ENCODE measurements around the gene ABCA9.

The ABCA9 gene

GRCh38 chr17:69042308-69042707, 18.4 kb downstream of the ABCA9 start:
- DNase-seq (ENCODE audit: extremely low spot score), result no peak
- CTCF ChIA-PET, result interaction anchor here (1.0 kb wide), 1 partner anchor 19 kb away, joined by 3 read pairs; no protein-coding TSS in a partner anchor
- no peak for TF ChIP-seq CTCF (IDR thresholded peaks at IDR 0.05; ENCODE audit: control extremely low read depth, extremely low read depth, low read depth, missing control alignments)
- POLR2A ChIA-PET, result no interaction called here

GRCh38 chr17:69031839-69032238, 28.9 kb downstream of the ABCA9 start:
- POLR2A ChIA-PET, result no interaction called here
- CTCF ChIA-PET, result interaction anchor here (1.3 kb wide), 1 partner anchor 12 kb away, joined by 3 read pairs; no protein-coding TSS in a partner anchor
- TF ChIP-seq CTCF (IDR thresholded peaks at IDR 0.05; ENCODE audit: control extremely low read depth, extremely low read depth, low read depth, missing control alignments), result no peak
- DNase-seq (ENCODE audit: extremely low spot score), result no peak

- CTCF ChIA-PET, result interaction anchor here (1.3 kb wide), 1 partner anchor 11 kb away, joined by 3 read pairs; no protein-coding TSS in a partner anchor
- DNase-seq (ENCODE audit: extremely low spot score), result no peak
- no peak for TF ChIP-seq CTCF (IDR thresholded peaks at IDR 0.05; ENCODE audit: control extremely low read depth, extremely low read depth, low read depth, missing control alignments)
- POLR2A ChIA-PET, result no interaction called here
Observed at GRCh38 chr17:69030169-69030568, 30.6 kb downstream of the ABCA9 start.

GRCh38 chr17:69018687-69019086, 42.0 kb downstream of the ABCA9 start:
- TF ChIP-seq CTCF (IDR thresholded peaks at IDR 0.05; ENCODE audit: control extremely low read depth, extremely low read depth, low read depth, missing control alignments), result no peak
- ChIA-PET CTCF (interaction anchor here (1.3 to 1.6 kb wide), 2 partner anchors 9 to 24 kb away, joined by 3 to 4 read pairs; no protein-coding TSS in a partner anchor), POLR2A (no interaction called here)
- no peak for DNase-seq (ENCODE audit: extremely low spot score)

GRCh38 chr17:69018022-69018615, 42.6 kb downstream of the ABCA9 start:
- CTCF ChIA-PET, result interaction anchor here (1.3 to 1.6 kb wide), 2 partner anchors 8 to 25 kb away, joined by 3 to 4 read pairs; no protein-coding TSS in a partner anchor
- no peak for DNase-seq (ENCODE audit: extremely low spot score)
- POLR2A ChIA-PET, result no interaction called here
- no peak for TF ChIP-seq CTCF (IDR thresholded peaks at IDR 0.05; ENCODE audit: control extremely low read depth, extremely low read depth, low read depth, missing control alignments)

GRCh38 chr17:69015631-69016030, 45.1 kb downstream of the ABCA9 start:
- no peak for DNase-seq (ENCODE audit: extremely low spot score)
- CTCF ChIA-PET, result no interaction called here
- no peak for TF ChIP-seq CTCF (IDR thresholded peaks at IDR 0.05; ENCODE audit: control extremely low read depth, extremely low read depth, low read depth, missing control alignments)
- POLR2A ChIA-PET, result no interaction called here
